ENCODE results near the gene CCDC138.

- no peak for TF ChIP-seq POLR2A (IDR thresholded peaks at IDR 0.05; ENCODE audit: low read depth)
- TF ChIP-seq CTCF (IDR thresholded peaks at IDR 0.05) = no peak
- no peak for TF ChIP-seq EP300 (IDR thresholded peaks at IDR 0.05)
These were observed at the start of gene CCDC138 for GRCh38 chr2:108786354-108787215.
